MM.1S (cell line): Measurements from ENCODE around the gene ANK2.

ENCODE experiments used
- EZH2 ChIP-seq: fragments of 300-600 bp; sonication (generic); optimal IDR thresholded peaks from 2 replicates; pipeline ENCODE3; 2017; ENCODE audit warnings: low read depth, mild to moderate bottlenecking, antibody characterized with exemption, low read length, mixed read lengths
- TF ChIP-seq, protein P1 (sequence below): fragments of 300-600 bp; sonication (generic); IDR thresholded peaks from 2 replicates; pipeline ENCODE4 v1.5.1; 2016; ENCODE audit warnings: antibody characterized with exemption, low read length, mixed read lengths

DNA sequence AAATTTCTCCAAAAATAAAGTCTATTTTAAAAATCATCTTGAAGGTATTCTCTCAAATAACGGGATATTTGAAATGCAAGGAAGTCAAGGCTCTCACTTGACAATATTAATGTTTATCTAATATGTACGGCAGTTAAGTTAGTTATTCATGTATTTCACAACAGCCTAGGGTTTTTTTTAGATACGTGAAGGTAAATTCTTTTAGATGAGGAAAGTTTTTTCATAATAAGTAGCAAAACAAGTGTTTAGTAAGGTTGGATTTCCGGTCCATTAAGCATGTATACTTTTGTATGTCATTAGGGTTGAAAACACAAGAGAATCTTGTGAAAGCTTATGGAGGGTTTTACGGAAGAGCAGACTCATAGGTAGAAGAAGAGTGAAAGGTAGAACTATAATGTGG lies 273.3 kb downstream of the ANK2 start:
- TF ChIP-seq, protein P1, sequence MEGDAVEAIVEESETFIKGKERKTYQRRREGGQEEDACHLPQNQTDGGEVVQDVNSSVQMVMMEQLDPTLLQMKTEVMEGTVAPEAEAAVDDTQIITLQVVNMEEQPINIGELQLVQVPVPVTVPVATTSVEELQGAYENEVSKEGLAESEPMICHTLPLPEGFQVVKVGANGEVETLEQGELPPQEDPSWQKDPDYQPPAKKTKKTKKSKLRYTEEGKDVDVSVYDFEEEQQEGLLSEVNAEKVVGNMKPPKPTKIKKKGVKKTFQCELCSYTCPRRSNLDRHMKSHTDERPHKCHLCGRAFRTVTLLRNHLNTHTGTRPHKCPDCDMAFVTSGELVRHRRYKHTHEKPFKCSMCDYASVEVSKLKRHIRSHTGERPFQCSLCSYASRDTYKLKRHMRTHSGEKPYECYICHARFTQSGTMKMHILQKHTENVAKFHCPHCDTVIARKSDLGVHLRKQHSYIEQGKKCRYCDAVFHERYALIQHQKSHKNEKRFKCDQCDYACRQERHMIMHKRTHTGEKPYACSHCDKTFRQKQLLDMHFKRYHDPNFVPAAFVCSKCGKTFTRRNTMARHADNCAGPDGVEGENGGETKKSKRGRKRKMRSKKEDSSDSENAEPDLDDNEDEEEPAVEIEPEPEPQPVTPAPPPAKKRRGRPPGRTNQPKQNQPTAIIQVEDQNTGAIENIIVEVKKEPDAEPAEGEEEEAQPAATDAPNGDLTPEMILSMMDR = no peak
- no peak for TF ChIP-seq EZH2
